Retinal pigment epithelial cell (primary cell): Measurements from ENCODE around the gene TTC28.
"Not testable (repeated sequence)": the region's sequence is repeated elsewhere in the genome, so short reads cannot be mapped to it uniquely, and the experiment has no call there.

ENCODE experiments used
- DNase-seq: peaks from one replicate; pipeline ENCODE4 v3.0.0-alpha.2; 2010; ENCODE audit warnings: low read depth
- H3K4me3 ChIP-seq: 2 replicates; pipeline ENCODE4 v1.5.1; 2011; ENCODE audit warnings: mild to moderate bottlenecking, low read length, control low read depth, moderate library complexity
- TF ChIP-seq, protein P1 (sequence below): conservative IDR thresholded peaks from 2 replicates; pipeline ENCODE4 v1.5.1; 2011; ENCODE audit warnings: low read depth, low read length, control low read depth, inconsistent platforms

The TTC28 gene

DNA sequence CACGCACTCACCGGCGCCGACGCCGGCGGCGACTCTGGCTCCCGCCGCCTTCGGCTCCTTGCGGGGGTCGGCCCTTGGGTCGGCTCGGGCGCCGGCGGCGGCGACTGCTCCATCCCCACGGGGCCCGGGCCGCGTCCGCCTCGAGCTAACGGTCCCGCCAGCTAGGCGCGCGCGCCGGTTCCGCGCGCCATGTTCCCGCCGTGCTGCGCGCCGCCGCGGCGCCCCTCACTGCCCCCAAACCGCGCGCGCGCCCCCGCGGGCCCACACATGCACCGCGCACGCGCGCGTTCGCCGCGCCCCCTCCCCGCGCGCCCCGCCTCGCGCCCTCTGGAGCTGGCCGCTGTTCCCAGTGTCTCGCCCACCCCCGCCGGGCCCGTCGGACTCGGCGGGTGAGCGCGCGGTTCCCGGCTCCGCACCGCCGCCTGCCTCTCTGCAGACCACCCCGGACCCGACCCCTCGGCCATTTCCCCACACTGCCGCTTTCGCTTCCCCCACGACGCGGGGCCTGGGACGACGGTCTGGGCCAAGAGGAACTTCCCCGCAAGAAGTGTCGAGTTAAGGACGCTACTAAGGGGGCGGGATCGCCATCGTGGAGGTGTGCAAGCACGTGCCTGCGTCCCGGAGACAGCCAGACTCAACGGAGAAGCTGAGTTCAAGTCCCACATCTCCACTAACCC, at the start of gene TTC28:
Gene TTC28, minus strand, starts transcription at position 230 of the 677 bp plus-strand sequence. Its CDS starts 117 bp downstream, at position 113.
- H3K4me3 ChIP-seq, result peak within 1 kb of the TSS; percentile 76
- DNase-seq, result not testable (repeated sequence)

DNA sequence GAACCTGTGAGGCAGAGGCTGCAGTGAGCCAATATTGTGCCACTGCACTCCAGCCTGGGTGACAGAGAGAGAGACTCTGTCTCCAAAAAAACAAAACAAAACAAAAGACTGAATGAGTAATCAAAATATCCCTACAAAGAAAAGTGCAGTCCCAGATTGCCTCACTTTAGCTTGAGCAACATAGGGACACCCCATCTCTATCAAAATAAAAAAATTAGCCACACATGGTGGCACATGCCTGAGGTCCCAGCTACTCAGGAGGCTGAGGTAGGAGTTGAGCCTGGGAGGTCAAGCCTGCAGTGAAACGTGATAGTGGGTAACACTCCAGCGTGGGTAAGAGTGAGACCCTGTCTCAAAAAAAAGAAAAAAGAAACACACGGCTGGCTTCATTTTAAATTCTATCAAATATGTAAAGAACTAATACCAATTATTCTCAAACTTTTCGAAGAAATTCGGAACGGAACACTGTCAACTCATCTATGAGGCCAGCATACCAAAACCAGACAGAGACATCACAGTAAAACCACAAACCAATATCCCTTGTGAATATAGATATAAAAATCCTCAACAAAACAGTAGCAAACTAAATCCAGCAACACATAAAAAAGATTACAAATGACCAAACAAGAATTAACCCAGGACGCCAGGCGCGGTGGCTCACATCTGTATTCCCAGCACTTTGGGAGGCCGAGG, 49.1 kb upstream of the TTC28 start:
- no peak for DNase-seq
- H3K4me3 ChIP-seq, result no peak overlapping the region
- TF ChIP-seq, protein P1, sequence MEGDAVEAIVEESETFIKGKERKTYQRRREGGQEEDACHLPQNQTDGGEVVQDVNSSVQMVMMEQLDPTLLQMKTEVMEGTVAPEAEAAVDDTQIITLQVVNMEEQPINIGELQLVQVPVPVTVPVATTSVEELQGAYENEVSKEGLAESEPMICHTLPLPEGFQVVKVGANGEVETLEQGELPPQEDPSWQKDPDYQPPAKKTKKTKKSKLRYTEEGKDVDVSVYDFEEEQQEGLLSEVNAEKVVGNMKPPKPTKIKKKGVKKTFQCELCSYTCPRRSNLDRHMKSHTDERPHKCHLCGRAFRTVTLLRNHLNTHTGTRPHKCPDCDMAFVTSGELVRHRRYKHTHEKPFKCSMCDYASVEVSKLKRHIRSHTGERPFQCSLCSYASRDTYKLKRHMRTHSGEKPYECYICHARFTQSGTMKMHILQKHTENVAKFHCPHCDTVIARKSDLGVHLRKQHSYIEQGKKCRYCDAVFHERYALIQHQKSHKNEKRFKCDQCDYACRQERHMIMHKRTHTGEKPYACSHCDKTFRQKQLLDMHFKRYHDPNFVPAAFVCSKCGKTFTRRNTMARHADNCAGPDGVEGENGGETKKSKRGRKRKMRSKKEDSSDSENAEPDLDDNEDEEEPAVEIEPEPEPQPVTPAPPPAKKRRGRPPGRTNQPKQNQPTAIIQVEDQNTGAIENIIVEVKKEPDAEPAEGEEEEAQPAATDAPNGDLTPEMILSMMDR, result no peak

DNA sequence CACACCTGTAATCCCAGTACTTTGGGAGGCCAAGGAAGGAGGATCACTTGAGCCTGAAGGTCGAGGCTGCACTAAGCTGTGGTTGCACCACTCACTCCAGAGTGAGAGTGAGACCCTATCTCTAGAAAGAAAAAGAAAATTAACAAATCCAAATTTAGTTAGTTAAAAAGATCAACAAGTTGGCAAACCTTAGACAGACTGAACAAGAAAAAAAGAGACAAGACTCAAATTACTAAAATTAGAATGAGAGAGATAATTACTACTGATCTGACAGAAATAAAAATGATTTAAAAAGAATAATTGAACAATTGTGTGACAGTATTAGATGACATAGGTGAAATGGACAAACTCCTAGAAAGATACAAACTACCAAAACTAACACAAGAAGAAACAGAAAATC, 48.4 kb upstream of the TTC28 start:
- TF ChIP-seq, protein P1, result no peak
- no peak for DNase-seq
- H3K4me3 ChIP-seq, result no peak overlapping the region

DNA sequence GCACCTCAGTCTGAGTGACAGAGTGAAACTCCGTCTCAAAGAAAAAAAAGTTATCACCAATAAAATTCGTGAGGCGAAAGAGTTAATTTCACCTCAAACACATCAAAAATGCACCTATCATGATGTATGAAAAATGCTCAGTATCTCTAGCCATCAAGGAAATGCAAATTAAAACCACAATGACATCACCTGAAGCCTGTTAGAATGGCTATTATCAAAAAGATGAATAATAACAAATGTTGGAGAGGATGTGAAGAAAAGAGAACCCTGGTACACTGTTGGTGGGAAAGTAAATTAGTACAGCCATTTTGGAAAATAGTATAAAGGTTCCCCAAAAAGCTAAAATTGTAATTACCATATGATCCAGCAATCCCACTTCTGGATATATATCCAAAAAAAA, 38.4 kb upstream of the TTC28 start:
- TF ChIP-seq, protein P1, result no peak
- no peak for DNase-seq
- no peak overlapping the region for H3K4me3 ChIP-seq

DNA sequence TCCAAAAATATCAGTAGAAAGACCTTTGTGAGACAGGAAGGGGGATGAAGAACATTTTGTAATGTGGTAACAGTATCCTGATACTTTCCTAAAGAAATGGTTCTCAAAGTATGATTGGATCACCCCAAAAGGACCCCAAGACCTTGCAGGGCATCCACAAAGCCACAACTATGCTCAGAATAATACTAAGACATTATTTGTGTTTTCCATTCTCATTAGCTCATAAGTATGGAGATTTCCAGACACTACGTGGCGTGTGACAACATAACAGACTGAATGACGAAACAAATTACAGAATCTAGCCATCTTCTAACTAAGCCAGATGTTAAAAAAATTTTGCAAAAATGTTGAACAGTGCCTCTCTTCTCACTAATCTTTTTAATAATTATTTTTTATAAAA, 37.0 kb upstream of the TTC28 start:
- no peak for DNase-seq
- H3K4me3 ChIP-seq, result no peak overlapping the region
- TF ChIP-seq, protein P1, result no peak

DNA sequence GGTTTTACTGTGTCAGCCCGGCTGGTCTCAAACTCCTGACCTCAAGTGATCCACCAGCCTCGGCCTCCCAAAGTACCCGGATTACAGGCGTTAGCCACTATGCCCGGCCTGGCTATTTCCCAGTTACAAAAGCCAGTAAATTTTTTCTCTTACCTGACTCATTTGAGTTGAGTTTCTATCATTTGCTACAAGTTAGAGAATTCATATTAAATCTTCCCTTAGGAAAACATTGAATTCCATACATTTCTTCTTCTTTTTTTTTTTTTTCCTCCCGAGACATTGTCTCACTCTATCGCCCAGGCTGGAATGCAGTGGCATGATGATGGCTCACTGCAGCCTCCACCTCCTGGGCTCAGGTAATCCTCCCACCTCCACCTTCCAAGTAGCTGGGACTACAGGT, 36.0 kb upstream of the TTC28 start:
- TF ChIP-seq, protein P1, result no peak
- DNase-seq, result no peak
- H3K4me3 ChIP-seq, result no peak overlapping the region

DNA sequence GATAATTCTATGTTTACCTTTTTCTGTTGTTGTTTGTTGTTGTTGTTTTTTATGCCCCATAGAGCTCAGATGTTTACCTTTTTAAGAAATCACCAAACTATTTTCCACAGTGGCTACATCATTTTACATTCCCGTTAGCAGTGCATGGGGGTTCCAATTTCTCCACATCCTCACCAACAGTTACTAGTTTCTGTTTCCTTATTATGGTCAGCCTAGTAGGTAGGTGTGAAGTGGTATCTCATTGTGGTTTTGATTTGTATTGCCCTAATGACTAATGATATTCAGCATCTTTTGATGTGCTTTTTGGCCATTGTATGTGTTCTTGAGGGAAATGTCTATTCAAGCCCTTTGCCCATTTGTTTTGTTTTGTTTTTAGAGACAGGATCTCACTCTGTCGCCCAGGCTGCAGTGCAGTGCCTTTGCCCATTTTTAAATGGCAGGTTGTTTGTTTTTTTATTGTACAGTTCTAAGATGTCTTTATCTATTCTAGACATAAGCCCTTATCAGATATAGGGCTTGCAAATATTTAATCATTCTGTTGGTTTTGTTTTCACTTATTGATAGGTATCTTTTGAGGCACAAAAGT, 34.5 kb upstream of the TTC28 start:
- DNase-seq, result no peak
- no peak overlapping the region for H3K4me3 ChIP-seq
- TF ChIP-seq, protein P1, result no peak
